GM12878 (cell line): ENCODE measurements around the gene SHH. TPM values are rescaled to one million over a fixed set of nuclear protein-coding genes. Genes with fewer than 3 reads are reported as not detected.

Experiments used
- ATAC-seq: fragments of 200-7000 bp; cut with Tn5 transposase; 3 replicates; pipeline ENCODE4 v1.9.1; 2020; ENCODE audit warnings: mild to moderate bottlenecking, moderate library complexity
- BruUV-seq: library from RNA; stranded (reverse); fragments of 400-500 nt; replicated peaks from 2 replicates; lab custom pipeline; 2021; lab: Mats Ljungman, UMichigan
- CTCF ChIA-PET: fragments of 300-600 bp; sonication (Branson Sonifier 250); formaldehyde crosslinking; extraction: SDS; loops from one replicate; lab custom pipeline; 2021; ENCODE audit warnings: inconsistent platforms; lab: Yijun Ruan, JAX
- POLR2A ChIA-PET: fragments of 350-600 bp; formaldehyde crosslinking; extraction: SDS; loops from one replicate; lab custom pipeline; 2021; ENCODE audit warnings: inconsistent platforms; lab: Charles Lee
- RAD21 ChIA-PET: fragments of 300-600 bp; sonication (Branson Sonifier 250); formaldehyde crosslinking; loops from one replicate; lab custom pipeline; 2023; ENCODE audit warnings: antibody characterized with exemption; ENCODE audit not compliant: unreplicated experiment; lab: Charles Lee
- SMC1A ChIA-PET: fragments of 300-600 bp; sonication (Branson Sonifier 250); formaldehyde crosslinking; loops from one replicate; lab custom pipeline; 2023; ENCODE audit not compliant: unreplicated experiment, uncharacterized antibody; lab: Charles Lee
- DNase-seq: peaks from one replicate; pipeline ENCODE4 v3.0.0-alpha.2; 2011; ENCODE audit warnings: low read depth, low spot score
- FAIRE-seq: peaks from 3 replicates; lab custom pipeline; 2011; peaks lifted over from hg19 to GRCh38; lab: Jason Lieb, UNC
- H2AFZ ChIP-seq: 2 replicates; pipeline ENCODE4 v1.6.0; 2011; ENCODE audit warnings: low read depth, low read length, control low read depth; ENCODE audit not compliant: control insufficient read depth
- H3K27ac ChIP-seq: 2 replicates; pipeline ENCODE4 v1.5.1; 2011; ENCODE audit warnings: control low read depth; ENCODE audit not compliant: control insufficient read depth, insufficient read depth
- H3K27me3 ChIP-seq, 2 experiments: replicated peaks in 1 of 2; 2 replicates each; pipeline versions ENCODE4 v1.6.0 to v1.6.1; 2011; ENCODE audit warnings: low read length in 1 of 2; ENCODE audit not compliant: control insufficient read depth in 2 of 2, insufficient read depth in 2 of 2
- H3K36me3 ChIP-seq, 2 experiments: 2 replicates each; pipeline ENCODE4 v1.5.1; 2011; ENCODE audit warnings: low read length in 1 of 2; ENCODE audit not compliant: control insufficient read depth in 2 of 2, insufficient read depth in 2 of 2
- H3K4me1 ChIP-seq: 2 replicates; pipeline ENCODE4 v1.6.1; 2011; ENCODE audit warnings: mild to moderate bottlenecking, low read length, moderate library complexity, mixed read lengths; ENCODE audit not compliant: control insufficient read depth, insufficient read depth
- H3K4me2 ChIP-seq: 2 replicates; pipeline ENCODE4 v1.6.0; 2011; ENCODE audit warnings: control low read depth; ENCODE audit not compliant: control insufficient read depth, insufficient read depth
- H3K4me3 ChIP-seq: fragments of 200-600 bp; sonication (generic); 2 replicates; pipeline ENCODE4 v1.5.1; 2016
- H3K79me2 ChIP-seq: 2 replicates; pipeline ENCODE4 v1.6.0; 2011; ENCODE audit warnings: low read length; ENCODE audit not compliant: control insufficient read depth, insufficient read depth
- H3K9ac ChIP-seq: 2 replicates; pipeline ENCODE4 v1.8.0; 2011; ENCODE audit warnings: low read length, control low read depth, mixed read lengths; ENCODE audit not compliant: control insufficient read depth, insufficient read depth
- H3K9me3 ChIP-seq: replicated peaks from 3 replicates; pipeline ENCODE4 v1.5.1; 2011; ENCODE audit warnings: mild to moderate bottlenecking, low read length; ENCODE audit not compliant: control insufficient read depth, insufficient read depth
- H4K20me1 ChIP-seq: 2 replicates; pipeline ENCODE4 v1.6.0; 2011; ENCODE audit not compliant: control insufficient read depth, insufficient read depth
- RAD21 ChIP-seq: IDR thresholded peaks from 2 replicates; pipeline ENCODE4 v1.6.1; 2011; ENCODE audit warnings: mild to moderate bottlenecking, low read depth, low read length, moderate library complexity; ENCODE audit not compliant: insufficient read depth
- SRF ChIP-seq, 2 experiments: IDR thresholded peaks; 2 replicates each; pipeline ENCODE4 v1.6.1; 2011; ENCODE audit warnings: low read depth in 2 of 2, low read length in 2 of 2, mild to moderate bottlenecking in 1 of 2, moderate library complexity in 1 of 2
- YBX1 ChIP-seq: fragments of 450-650 bp; IDR thresholded peaks from 2 replicates; pipeline ENCODE4 v1.6.1; 2016; ENCODE audit warnings: antibody characterized with exemption
- ZBTB33 ChIP-seq: fragments of 450-650 bp; IDR thresholded peaks from 2 replicates; pipeline ENCODE4 v1.6.1; 2017; ENCODE audit warnings: mild to moderate bottlenecking
- WGBS: methylation state at CpG from one replicate; pipeline ENCODE4 v1.1.6; 2016; ENCODE audit warnings: low lambda C conversion rate; ENCODE audit not compliant: insufficient replicate concordance, insufficient coverage; ENCODE audit errors: missing lambda C conversion rate; 5-methylcytosine and 5-hydroxymethylcytosine counted together
- in situ Hi-C: fragments of 300-500 bp; cut with MboI; formaldehyde crosslinking; loops from 9 replicates; pipeline ENCODE4 v1.14.3; 2018; ENCODE audit warnings: mixed read lengths
- intact Hi-C: fragments of 100-400 bp; cut with micrococcal nuclease; formaldehyde crosslinking; loops from one replicate; pipeline ENCODE4 v1.14.2; 2022; ENCODE audit not compliant: unreplicated experiment
- polyA plus RNA-seq, 11 experiments: library from polyadenylated mRNA; depleted of rRNA in 4 of 11; unstranded in 6 of 11; stranded (reverse) in 5 of 11; fragments of >200 nt; fragmentation: Nextera tagmentation in 4 of 11; fragmentation: Illumina TruSeq in 1 of 11; extraction: Ambion mirVana in 4 of 11; extraction: Trizol in 1 of 11; gene quantifications; 1 replicate in 1 of 11; 2 replicates in 10 of 11; pipeline versions ENCODE4 v1.2.1 to v1.2.3, GENCODE V29; 2011 to 2016; ENCODE audit warnings: inconsistent platforms in 2 of 11, missing spikeins in 2 of 11, low read depth in 1 of 11
- total RNA-seq, 4 experiments: library from RNA; depleted of rRNA in 3 of 4; stranded (reverse); fragments of >200 nt in 3 of 4; fragmentation: Illumina TruSeq in 1 of 4; extraction: Trizol in 1 of 4; gene quantifications; 2 replicates each; pipeline versions ENCODE4 v1.2.1 to v1.2.3, GENCODE V29; 2013 to 2021
- TF ChIP-seq, protein P1 (sequence below): fragments of 450-650 bp; IDR thresholded peaks from 2 replicates; pipeline ENCODE4 v1.6.1; 2017; ENCODE audit warnings: mild to moderate bottlenecking, moderate library complexity

SHH gene
- total and polyA plus RNA-seq, 10 of the 15 experiments (the other 5 are each of a cell fraction or from before 2014, with no cell fraction given) = not detected

DNA sequence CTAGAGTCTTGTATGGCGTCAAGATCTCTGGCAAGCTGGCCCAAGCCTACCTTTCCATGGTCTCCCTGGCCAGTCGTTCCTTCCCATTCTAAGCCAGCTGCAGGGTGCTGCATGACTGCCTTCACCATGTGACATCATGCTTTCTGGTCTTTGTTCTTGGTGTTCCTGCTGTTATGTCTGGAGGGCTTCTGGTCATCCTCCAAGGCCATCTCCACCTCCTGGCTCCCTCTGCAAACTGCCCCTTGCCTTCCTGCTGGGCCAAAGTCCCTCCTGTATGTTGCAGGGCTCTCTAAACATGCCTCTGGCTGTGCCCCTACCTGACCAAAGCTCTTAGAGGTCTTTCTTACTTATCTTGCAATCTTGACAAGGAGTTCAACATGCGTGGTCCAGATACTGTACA, 44.4 kb upstream of the SHH start (continued):
- TF ChIP-seq, protein P1, sequence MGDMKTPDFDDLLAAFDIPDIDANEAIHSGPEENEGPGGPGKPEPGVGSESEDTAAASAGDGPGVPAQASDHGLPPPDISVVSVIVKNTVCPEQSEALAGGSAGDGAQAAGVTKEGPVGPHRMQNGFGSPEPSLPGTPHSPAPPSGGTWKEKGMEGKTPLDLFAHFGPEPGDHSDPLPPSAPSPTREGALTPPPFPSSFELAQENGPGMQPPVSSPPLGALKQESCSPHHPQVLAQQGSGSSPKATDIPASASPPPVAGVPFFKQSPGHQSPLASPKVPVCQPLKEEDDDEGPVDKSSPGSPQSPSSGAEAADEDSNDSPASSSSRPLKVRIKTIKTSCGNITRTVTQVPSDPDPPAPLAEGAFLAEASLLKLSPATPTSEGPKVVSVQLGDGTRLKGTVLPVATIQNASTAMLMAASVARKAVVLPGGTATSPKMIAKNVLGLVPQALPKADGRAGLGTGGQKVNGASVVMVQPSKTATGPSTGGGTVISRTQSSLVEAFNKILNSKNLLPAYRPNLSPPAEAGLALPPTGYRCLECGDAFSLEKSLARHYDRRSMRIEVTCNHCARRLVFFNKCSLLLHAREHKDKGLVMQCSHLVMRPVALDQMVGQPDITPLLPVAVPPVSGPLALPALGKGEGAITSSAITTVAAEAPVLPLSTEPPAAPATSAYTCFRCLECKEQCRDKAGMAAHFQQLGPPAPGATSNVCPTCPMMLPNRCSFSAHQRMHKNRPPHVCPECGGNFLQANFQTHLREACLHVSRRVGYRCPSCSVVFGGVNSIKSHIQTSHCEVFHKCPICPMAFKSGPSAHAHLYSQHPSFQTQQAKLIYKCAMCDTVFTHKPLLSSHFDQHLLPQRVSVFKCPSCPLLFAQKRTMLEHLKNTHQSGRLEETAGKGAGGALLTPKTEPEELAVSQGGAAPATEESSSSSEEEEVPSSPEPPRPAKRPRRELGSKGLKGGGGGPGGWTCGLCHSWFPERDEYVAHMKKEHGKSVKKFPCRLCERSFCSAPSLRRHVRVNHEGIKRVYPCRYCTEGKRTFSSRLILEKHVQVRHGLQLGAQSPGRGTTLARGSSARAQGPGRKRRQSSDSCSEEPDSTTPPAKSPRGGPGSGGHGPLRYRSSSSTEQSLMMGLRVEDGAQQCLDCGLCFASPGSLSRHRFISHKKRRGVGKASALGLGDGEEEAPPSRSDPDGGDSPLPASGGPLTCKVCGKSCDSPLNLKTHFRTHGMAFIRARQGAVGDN = no peak
- TF ChIP-seq SRF (IDR thresholded peaks at IDR 0.05; ENCODE audit: low read depth in 2 of 2, low read length in 2 of 2) (no peak), ZBTB33 (no peak), RAD21 (no peak)

- no TSS peak for BruUV-seq
- H3K79me2 ChIP-seq = no peaks in the 10 kb centered on the region
- no peaks in the 10 kb centered on the region for H3K36me3 ChIP-seq
- ChIA-PET POLR2A (no interaction called here), RAD21 (no interaction called here), CTCF (no interaction called here), SMC1A (no interaction called here)
- TF ChIP-seq YBX1 = no peak
- FAIRE-seq (no peak), DNase-seq (no peak), ATAC-seq (no peak)
- 28% methylated on average over 5 of the region's 5 CpGs for WGBS
- H2AFZ ChIP-seq = no peak overlapping the region
- no peaks in the 10 kb centered on the region for H3K27me3 ChIP-seq
- no peaks in the 10 kb centered on the region for H4K20me1 ChIP-seq
- no peak overlapping the region for H3K4me3 ChIP-seq
- H3K9ac ChIP-seq = no peak overlapping the region
- in situ Hi-C loops (no loop called here), intact Hi-C loops (no loop called here)
- H3K27ac ChIP-seq = no peak overlapping the region
- no peak overlapping the region for H3K4me2 ChIP-seq
- no peaks in the 10 kb centered on the region for H3K9me3 ChIP-seq
- no peaks in the 10 kb centered on the region for H3K4me1 ChIP-seq
Measured at GRCh38 chr7:155852426-155853301, 40.4 kb upstream of the SHH start.
